GM21360 (cell line): Measurements from ENCODE around the gene ELL3.
"Not testable (repeated sequence)": the region's sequence is repeated elsewhere in the genome, so short reads cannot be mapped to it uniquely, and the experiment has no call there.

ENCODE experiments used
- ATAC-seq: cut with Tn5 transposase; IDR thresholded peaks from one replicate; pipeline ENCODE4 v1.9.1; 2021; ENCODE audit warnings: mild to moderate bottlenecking, moderate library complexity; ENCODE audit not compliant: unreplicated experiment

Gene ELL3

DNA sequence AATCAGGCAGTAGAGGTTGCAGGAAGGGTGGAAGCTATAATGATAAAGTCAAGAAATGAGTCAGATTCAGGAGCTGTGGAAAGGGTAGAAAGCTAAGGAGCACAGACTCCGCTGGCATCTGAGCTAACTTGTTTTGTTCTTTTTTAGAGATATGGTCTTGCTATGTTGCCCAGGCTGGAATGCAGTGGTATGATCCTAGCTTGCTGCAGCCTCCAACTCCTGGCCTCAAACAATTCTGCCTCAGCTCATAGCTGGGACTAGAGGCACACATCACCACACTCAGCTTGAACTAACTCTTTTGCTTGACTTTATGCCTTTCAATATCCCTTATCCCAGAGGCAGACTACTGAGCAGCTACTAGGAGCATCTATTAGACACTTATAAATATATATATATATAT lies 50.5 kb downstream of the ELL3 start:
- ATAC-seq: not testable (repeated sequence)

DNA sequence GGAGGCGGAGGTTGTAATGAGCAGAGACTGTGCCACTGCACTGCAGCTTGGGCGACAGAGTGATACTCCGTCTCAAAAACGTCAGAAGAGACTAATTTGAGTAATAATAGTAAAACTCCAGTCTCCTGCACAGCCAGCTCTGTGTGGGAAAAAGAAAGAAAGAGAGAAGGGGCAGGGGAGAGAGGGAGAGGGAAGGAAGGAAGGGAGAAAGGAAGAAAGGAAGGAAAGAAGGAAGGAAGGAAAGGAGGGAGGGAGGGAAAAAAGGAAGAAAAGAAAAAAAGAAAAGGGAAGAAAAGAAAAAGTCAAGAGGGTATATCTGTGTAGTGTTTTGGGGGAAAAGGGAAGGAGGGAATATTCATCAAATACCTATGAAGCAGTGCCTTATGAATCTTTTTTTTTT lies 53.6 kb downstream of the ELL3 start:
- no peak for ATAC-seq
